OCI-LY3 (cell line): ENCODE measurements around the gene GALNT18.

Experiments used
- H2AFZ ChIP-seq: fragments of 200-600, 300-600 bp; shearing (Covaris generic); 2 replicates; pipeline ENCODE4 v1.6.0; 2014; ENCODE audit warnings: antibody characterized with exemption, low read depth, low read length
- H3K27ac ChIP-seq: fragments of 200-600, 300-600 bp; sonication (generic); 2 replicates; pipeline ENCODE4 v1.5.1; 2014; ENCODE audit warnings: mild to moderate bottlenecking, low read length, moderate library complexity, mixed read lengths
- H3K27me3 ChIP-seq: fragments of 200-600, 300-600 bp; sonication (generic); 2 replicates; pipeline ENCODE4 v1.6.1; 2014; ENCODE audit warnings: low read depth, low read length, mixed read lengths
- H3K36me3 ChIP-seq: fragments of 200-600, 300-600 bp; sonication (generic); replicated peaks from 2 replicates; pipeline ENCODE3; 2014; ENCODE audit warnings: low read depth, low read length, mixed read lengths
- H3K4me1 ChIP-seq: fragments of 300-600, 200-600 bp; sonication (generic); 2 replicates; pipeline ENCODE4 v1.6.1; 2014; ENCODE audit warnings: low read length, mixed read lengths
- H3K4me2 ChIP-seq: fragments of 200-600, 300-600 bp; sonication (generic); 2 replicates; pipeline ENCODE4 v1.6.1; 2014; ENCODE audit warnings: low read length, mixed read lengths
- H3K4me3 ChIP-seq: fragments of 300-600, 200-600 bp; sonication (generic); 2 replicates; pipeline ENCODE4 v1.5.1; 2014; ENCODE audit warnings: antibody characterized with exemption, mild to moderate bottlenecking, low read length, moderate library complexity
- H3K79me2 ChIP-seq: fragments of 300-600, 200-600 bp; shearing (Covaris generic); 2 replicates; pipeline ENCODE4 v1.6.1; 2014; ENCODE audit warnings: mild to moderate bottlenecking, low read length, mixed read lengths
- H3K9ac ChIP-seq: fragments of 300-600, 200-600 bp; shearing (Covaris generic); 2 replicates; pipeline ENCODE4 v1.6.0; 2014; ENCODE audit warnings: mild to moderate bottlenecking, low read length, moderate library complexity
- H3K9me3 ChIP-seq: fragments of 200-600, 300-600 bp; shearing (Covaris generic); 2 replicates; pipeline ENCODE4 v1.6.1; 2014; ENCODE audit warnings: low read length, mixed read lengths; ENCODE audit not compliant: insufficient read depth
- H4K20me1 ChIP-seq: fragments of 200-600, 300-600 bp; sonication (generic); 2 replicates; pipeline ENCODE4 v1.6.1; 2016; ENCODE audit warnings: low read length, mixed read lengths; ENCODE audit not compliant: insufficient read depth
- CTCF ChIP-seq: fragments of 200-600, 300-600 bp; sonication (generic); IDR thresholded peaks from 2 replicates; pipeline ENCODE4 v1.5.1; 2014; ENCODE audit warnings: antibody characterized with exemption, low read length, low read depth
- EZH2phosphoT487 ChIP-seq: fragments of 200-600 bp; shearing (Covaris generic); IDR thresholded peaks from 2 replicates; pipeline ENCODE4 v1.6.1; 2018; ENCODE audit warnings: antibody characterized with exemption, mixed run types, low read depth

GALNT18 gene

GRCh38 chr11:11558396-11558795 is 63.4 kb downstream of the GALNT18 start:
- Histone ChIP-seq H3K4me1 (peaks cover 8% of the 10 kb centered on the region), H3K27me3 (peaks cover 4% of the 10 kb centered on the region; the same call in 1 of the 2 replicates), H3K9ac (no peak overlapping the region), H3K9me3 (no peaks in the 10 kb centered on the region), H3K79me2 (no peaks in the 10 kb centered on the region), H3K27ac (no peak overlapping the region), H3K4me2 (no peak overlapping the region), H2AFZ (no peak overlapping the region), H3K36me3 (no peaks in the 10 kb centered on the region), H3K4me3 (no peak overlapping the region), H4K20me1 (no peaks in the 10 kb centered on the region)
- TF ChIP-seq EZH2phosphoT487 (no peak), CTCF (no peak)

GRCh38 chr11:11555208-11555607 is 66.6 kb downstream of the GALNT18 start:
- H3K4me2 ChIP-seq, result no peak overlapping the region
- H3K27me3 ChIP-seq, result peaks cover 4% of the 10 kb centered on the region; the same call in 1 of the 2 replicates
- peaks cover 18% of the 10 kb centered on the region for H3K4me1 ChIP-seq
- no peaks in the 10 kb centered on the region for H3K79me2 ChIP-seq
- no peak overlapping the region for H2AFZ ChIP-seq
- H3K4me3 ChIP-seq, result no peak overlapping the region
- TF ChIP-seq CTCF (no peak), EZH2phosphoT487 (no peak)
- H3K36me3 ChIP-seq, result no peaks in the 10 kb centered on the region
- H3K27ac ChIP-seq, result no peak overlapping the region
- H4K20me1 ChIP-seq, result no peaks in the 10 kb centered on the region
- H3K9me3 ChIP-seq, result no peaks in the 10 kb centered on the region
- H3K9ac ChIP-seq, result no peak overlapping the region

GRCh38 chr11:11553573-11553972 is 68.2 kb downstream of the GALNT18 start:
- no peak for TF ChIP-seq EZH2phosphoT487
- no peak for TF ChIP-seq CTCF
- H3K27me3 ChIP-seq, result peaks cover 4% of the 10 kb centered on the region; the same call in 1 of the 2 replicates
- H4K20me1 ChIP-seq, result no peaks in the 10 kb centered on the region
- no peak overlapping the region for H3K27ac ChIP-seq
- H3K36me3 ChIP-seq, result no peaks in the 10 kb centered on the region
- peak overlapping the region; percentile 12; the same call in 1 of the 2 replicates for H3K4me3 ChIP-seq
- no peak overlapping the region for H3K9ac ChIP-seq
- H3K79me2 ChIP-seq, result no peaks in the 10 kb centered on the region
- peak overlapping the region; percentile 51 for H3K4me2 ChIP-seq
- H2AFZ ChIP-seq, result no peak overlapping the region
- no peaks in the 10 kb centered on the region for H3K9me3 ChIP-seq
- H3K4me1 ChIP-seq, result peaks cover 18% of the 10 kb centered on the region

DNA sequence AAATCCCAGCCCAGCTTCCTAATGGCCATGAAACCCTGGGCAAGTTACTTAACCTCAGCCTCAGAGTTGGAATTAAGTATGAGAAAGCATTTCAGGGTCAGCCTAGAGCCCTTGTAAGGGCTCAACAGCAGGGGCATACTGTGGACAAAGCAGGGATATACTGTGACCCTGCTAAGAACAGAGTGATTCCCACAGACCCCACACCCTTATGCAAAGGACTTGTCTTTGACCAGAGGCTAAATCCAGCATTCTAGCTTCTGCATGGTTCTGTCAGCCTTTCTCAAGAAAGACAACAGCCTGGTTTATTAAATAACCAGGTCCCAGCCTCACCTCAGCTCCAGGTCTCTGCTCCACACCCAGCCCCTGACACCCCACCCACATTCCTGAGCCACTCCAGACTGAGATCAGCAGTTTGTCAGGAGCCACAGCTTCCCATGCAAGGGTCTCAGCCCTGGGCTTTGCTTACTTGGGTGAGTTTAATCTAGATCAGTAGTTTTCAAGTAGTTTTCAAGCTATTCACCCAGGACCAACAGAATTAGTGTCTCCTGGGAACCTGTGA is 69.2 kb downstream of the GALNT18 start:
- Histone ChIP-seq H3K27me3 (peaks cover 4% of the 10 kb centered on the region; the same call in 1 of the 2 replicates), H3K4me2 (peak overlapping the region; percentile 51; the same call in 1 of the 2 replicates), H3K4me3 (no peak overlapping the region), H2AFZ (no peak overlapping the region), H4K20me1 (no peaks in the 10 kb centered on the region), H3K4me1 (peaks cover 18% of the 10 kb centered on the region), H3K27ac (no peak overlapping the region), H3K9ac (no peak overlapping the region), H3K36me3 (no peaks in the 10 kb centered on the region), H3K9me3 (no peaks in the 10 kb centered on the region), H3K79me2 (no peaks in the 10 kb centered on the region)
- TF ChIP-seq EZH2phosphoT487, result no peak
